ENCODE data around the gene ARHGEF25. TPM values are rescaled to one million over a fixed set of nuclear protein-coding genes. Genes with fewer than 3 reads are reported as not detected.

ARHGEF25 gene
- total RNA-seq, 1 experiment from 2014 or later, result 9.2 TPM

Other genes starting within 250 kb of the ARHGEF25 start
- 24.4 and 24.6 TPM in 2 replicates for gene R3HDM2, start 180.4 kb upstream of the ARHGEF25 start, total RNA-seq (2014; rRNA removed; shearing (Covaris generic))
- not detected in 2 replicates for gene INHBC, start 176.7 kb upstream of the ARHGEF25 start, total RNA-seq (2014; rRNA removed; shearing (Covaris generic))
- 1.3 and 2.2 TPM in 2 replicates for gene INHBE, start 156.1 kb upstream of the ARHGEF25 start, total RNA-seq (2014; rRNA removed; shearing (Covaris generic))
- 0.20 and 5.0 TPM in 2 replicates for gene GLI1, start 151.7 kb upstream of the ARHGEF25 start, total RNA-seq (2014; rRNA removed; shearing (Covaris generic))
- not detected in 2 replicates for gene ARHGAP9, start 131.6 kb upstream of the ARHGEF25 start, total RNA-seq (2014; rRNA removed; shearing (Covaris generic))
- gene MARS1, start 123.4 kb upstream of the ARHGEF25 start, total RNA-seq (2014; rRNA removed; shearing (Covaris generic)), result 277 and 346 TPM in 2 replicates
- gene DDIT3, start 90.9 kb upstream of the ARHGEF25 start, total RNA-seq (2014; rRNA removed; shearing (Covaris generic)), result 194 and 202 TPM in 2 replicates
- gene MBD6, start 88.6 kb upstream of the ARHGEF25 start, total RNA-seq (2014; rRNA removed; shearing (Covaris generic)), result 8.3 and 10.0 TPM in 2 replicates
- 72.8 and 76.1 TPM in 2 replicates for gene DCTN2, start 64.2 kb upstream of the ARHGEF25 start, total RNA-seq (2014; rRNA removed; shearing (Covaris generic))
- 0.07 and 0.09 TPM in 2 replicates for gene KIF5A, start 61.4 kb upstream of the ARHGEF25 start, total RNA-seq (2014; rRNA removed; shearing (Covaris generic))
- gene PIP4K2C, start 20.2 kb upstream of the ARHGEF25 start, total RNA-seq (2014; rRNA removed; shearing (Covaris generic)), result 34.6 and 39.8 TPM in 2 replicates
- gene DTX3, start 6.6 kb upstream of the ARHGEF25 start, total RNA-seq (2014; rRNA removed; shearing (Covaris generic)), result 22.0 and 27.4 TPM in 2 replicates
- 43.1 and 46.4 TPM in 2 replicates for gene B4GALNT1, start 21.8 kb downstream of the ARHGEF25 start, total RNA-seq (2014; rRNA removed; shearing (Covaris generic))
- gene OS9, start 82.7 kb downstream of the ARHGEF25 start, total RNA-seq (2014; rRNA removed; shearing (Covaris generic)), result 214 and 232 TPM in 2 replicates
- gene AGAP2, start 127.3 kb downstream of the ARHGEF25 start, total RNA-seq (2014; rRNA removed; shearing (Covaris generic)), result 0.06 TPM in 1 of 2 replicates, not detected in the other
- gene TSPAN31, start 133.6 kb downstream of the ARHGEF25 start, total RNA-seq (2014; rRNA removed; shearing (Covaris generic)), result 44.4 and 49.9 TPM in 2 replicates
- gene CDK4, start 140.9 kb downstream of the ARHGEF25 start, total RNA-seq (2014; rRNA removed; shearing (Covaris generic)), result 115 and 116 TPM in 2 replicates
- 3.6 and 3.8 TPM in 2 replicates for gene MARCHF9, start 143.7 kb downstream of the ARHGEF25 start, total RNA-seq (2014; rRNA removed; shearing (Covaris generic))
- gene CYP27B1, start 155.6 kb downstream of the ARHGEF25 start, total RNA-seq (2014; rRNA removed; shearing (Covaris generic)), result 5.1 and 5.4 TPM in 2 replicates
- gene METTL1, start 160.7 kb downstream of the ARHGEF25 start, total RNA-seq (2014; rRNA removed; shearing (Covaris generic)), result 14.2 and 23.3 TPM in 2 replicates
- gene EEF1AKMT3, start 161.2 kb downstream of the ARHGEF25 start, total RNA-seq (2014; rRNA removed; shearing (Covaris generic)), result 5.9 and 6.8 TPM in 2 replicates
- 42.2 and 53.8 TPM in 2 replicates for gene TSFM, start 171.4 kb downstream of the ARHGEF25 start, total RNA-seq (2014; rRNA removed; shearing (Covaris generic))
- gene AVIL, start 207.3 kb downstream of the ARHGEF25 start, total RNA-seq (2014; rRNA removed; shearing (Covaris generic)), result 0.67 and 0.72 TPM in 2 replicates
- 38.2 and 43.6 TPM in 2 replicates for gene CTDSP2, start 235.3 kb downstream of the ARHGEF25 start, total RNA-seq (2014; rRNA removed; shearing (Covaris generic))

All from NCI-H460 (cell line).